GM23338 (cell line): ENCODE results near the gene KRT32. TPM values are rescaled to one million over a fixed set of nuclear protein-coding genes. Genes with fewer than 3 reads are reported as not detected.

Experiments
- ATAC-seq: fragments of 200-7000 bp; cut with Tn5 transposase; 3 replicates; pipeline ENCODE4 v1.9.1; 2020
- DNase-seq: peaks from one replicate; pipeline ENCODE4 v3.0.0-alpha.2; 2015; ENCODE audit warnings: low spot score
- H2AFZ ChIP-seq: fragments of 200-600 bp; sonication (generic); 2 replicates; pipeline ENCODE4 v1.8.0; 2016; ENCODE audit warnings: antibody characterized with exemption, mild to moderate bottlenecking, moderate library complexity
- H3F3A ChIP-seq: fragments of 200-600 bp; sonication (generic); replicated peaks from 2 replicates; pipeline ENCODE4 v1.8.0; 2017; ENCODE audit warnings: antibody characterized with exemption, mixed run types, low read depth
- H3K27ac ChIP-seq: fragments of 200-600 bp; sonication (generic); 2 replicates; pipeline ENCODE4 v1.6.1; 2016; ENCODE audit warnings: low read depth
- H3K27me3 ChIP-seq: fragments of 200-600 bp; sonication (generic); 2 replicates; pipeline ENCODE4 v1.8.0; 2016; ENCODE audit warnings: mild to moderate bottlenecking, mixed run types, moderate library complexity; ENCODE audit not compliant: insufficient read depth
- H3K36me3 ChIP-seq: fragments of 200-600 bp; sonication (generic); 2 replicates; pipeline ENCODE4 v1.8.0; 2016; ENCODE audit warnings: mild to moderate bottlenecking; ENCODE audit not compliant: insufficient read depth
- H3K4me1 ChIP-seq: fragments of 200-600 bp; sonication (generic); 2 replicates; pipeline ENCODE4 v1.8.0; 2016; ENCODE audit warnings: mild to moderate bottlenecking, moderate library complexity; ENCODE audit not compliant: insufficient read depth
- H3K4me2 ChIP-seq: fragments of 200-600 bp; sonication (generic); 2 replicates; pipeline ENCODE4 v1.7.1; 2017; ENCODE audit warnings: mixed run types
- H3K4me3 ChIP-seq: fragments of 200-600 bp; sonication (generic); 2 replicates; pipeline ENCODE4 v1.6.1; 2016; ENCODE audit warnings: mixed run types
- H3K79me2 ChIP-seq: fragments of 200-600 bp; sonication (generic); replicated peaks from 2 replicates; pipeline ENCODE4 v1.8.0; 2017; ENCODE audit warnings: mild to moderate bottlenecking; ENCODE audit not compliant: insufficient read depth
- H3K9me2 ChIP-seq: fragments of 200-600 bp; sonication (generic); 2 replicates; pipeline ENCODE4 v1.8.0; 2017; ENCODE audit not compliant: insufficient read depth
- H4K20me1 ChIP-seq: fragments of 200-600 bp; sonication (generic); replicated peaks from 2 replicates; pipeline ENCODE4 v1.8.0; 2017; ENCODE audit warnings: mild to moderate bottlenecking; ENCODE audit not compliant: insufficient read depth
- H3K27ac Mint-ChIP-seq: 2 replicates; pipeline ENCODE4 v1.8.0; 2020; ENCODE audit warnings: inconsistent platforms, mild to moderate bottlenecking, moderate library complexity, mixed read lengths
- H3K27me3 Mint-ChIP-seq: 3 replicates; pipeline ENCODE4 v1.8.0; 2022; ENCODE audit warnings: low read depth, mild to moderate bottlenecking, moderate library complexity, mixed read lengths, inconsistent platforms; ENCODE audit not compliant: insufficient read depth, poor library complexity
- H3K36me3 Mint-ChIP-seq: 3 replicates; pipeline ENCODE4 v1.8.0; 2021; ENCODE audit warnings: low read depth, mild to moderate bottlenecking, inconsistent platforms, moderate library complexity, mixed read lengths
- H3K4me1 Mint-ChIP-seq: 3 replicates; pipeline ENCODE4 v1.8.0; 2020; ENCODE audit warnings: mild to moderate bottlenecking, inconsistent platforms, mixed read lengths
- H3K4me3 Mint-ChIP-seq: 3 replicates; pipeline ENCODE4 v1.8.0; 2021; ENCODE audit warnings: moderate library complexity, mild to moderate bottlenecking, inconsistent platforms, mixed read lengths
- H3K9me3 Mint-ChIP-seq: 3 replicates; pipeline ENCODE4 v1.8.0; 2020; ENCODE audit warnings: moderate library complexity, mild to moderate bottlenecking, inconsistent platforms, mixed read lengths
- CREB1 ChIP-seq: fragments of 250-450 bp; sonication (Bioruptor Pico); IDR thresholded peaks from 2 replicates; pipeline ENCODE4 v1.5.0; 2020; ENCODE audit warnings: low read depth, mild to moderate bottlenecking, moderate library complexity
- EZH2 ChIP-seq: fragments of 200-600 bp; sonication (generic); IDR thresholded peaks from one replicate; pipeline ENCODE4 v1.8.0; 2017; ENCODE audit warnings: antibody characterized with exemption, mild to moderate bottlenecking, low read depth; ENCODE audit not compliant: unreplicated experiment
- EZH2phosphoT487 ChIP-seq: fragments of 200-600 bp; sonication (generic); IDR thresholded peaks from one replicate; pipeline ENCODE4 v1.8.1; 2018; ENCODE audit warnings: antibody characterized with exemption; ENCODE audit not compliant: unreplicated experiment
- JUNB ChIP-seq: IDR thresholded peaks from one replicate; pipeline ENCODE4 v1.6.1; 2016; ENCODE audit warnings: antibody characterized with exemption; ENCODE audit not compliant: unreplicated experiment
- NANOG ChIP-seq: IDR thresholded peaks from 2 replicates; pipeline ENCODE4 v1.6.1; 2016; ENCODE audit warnings: antibody characterized with exemption, borderline replicate concordance
- POLR2AphosphoS5 ChIP-seq: IDR thresholded peaks from 2 replicates; pipeline ENCODE4 v1.6.1; 2016; ENCODE audit warnings: antibody characterized with exemption, low read depth
- STAT1 ChIP-seq: IDR thresholded peaks from one replicate; pipeline ENCODE4 v1.6.1; 2016; ENCODE audit warnings: antibody characterized with exemption; ENCODE audit not compliant: unreplicated experiment
- ZNF114 ChIP-seq: fragments of 250-450 bp; sonication (Bioruptor Pico); IDR thresholded peaks from 2 replicates; pipeline ENCODE4 v1.5.0; 2020; ENCODE audit warnings: mild to moderate bottlenecking, moderate library complexity
- ZNF331 ChIP-seq: fragments of 250-450 bp; sonication (Bioruptor Pico); IDR thresholded peaks from 2 replicates; pipeline ENCODE4 v1.5.0; 2020; ENCODE audit warnings: low read depth, mild to moderate bottlenecking, moderate library complexity
- polyA plus RNA-seq: library from polyadenylated mRNA; unstranded; fragments of >200 nt; fragmentation: Nextera tagmentation; extraction: Ambion mirVana; gene quantifications from 2 replicates; pipeline ENCODE4 v1.2.1, GENCODE V29; 2016
- total RNA-seq: library from RNA; depleted of rRNA; stranded (reverse); fragments of >200 nt; shearing (Covaris generic); gene quantifications from 2 replicates; pipeline ENCODE4 v1.2.3, GENCODE V29; 2014
- TF ChIP-seq, protein P1 (sequence below): IDR thresholded peaks from one replicate; pipeline ENCODE4 v1.6.1; 2018; ENCODE audit warnings: antibody characterized with exemption; ENCODE audit not compliant: unreplicated experiment
- TF ChIP-seq, protein P2 (sequence below), 2 experiments: fragments of 200-600 bp in 1 of 2; sonication (generic) in 1 of 2; conservative IDR thresholded peaks; 2 replicates each; pipeline versions ENCODE4 v1.5.1 to v1.6.1; 2016 to 2017; ENCODE audit warnings: antibody characterized with exemption in 2 of 2, low read depth in 2 of 2, mild to moderate bottlenecking in 2 of 2, moderate library complexity in 1 of 2
- TF ChIP-seq, protein P3 (sequence below): IDR thresholded peaks from 2 replicates; pipeline ENCODE4 v1.6.1; 2016; ENCODE audit warnings: antibody characterized with exemption
- TF ChIP-seq, protein P4 (sequence below): fragments of 250-450 bp; sonication (Bioruptor Pico); IDR thresholded peaks from 2 replicates; pipeline ENCODE4 v1.5.0; 2020; ENCODE audit warnings: mild to moderate bottlenecking, moderate library complexity

The KRT32 gene
- total and polyA plus RNA-seq, 2 experiments from 2014 or later, result not detected

DNA sequence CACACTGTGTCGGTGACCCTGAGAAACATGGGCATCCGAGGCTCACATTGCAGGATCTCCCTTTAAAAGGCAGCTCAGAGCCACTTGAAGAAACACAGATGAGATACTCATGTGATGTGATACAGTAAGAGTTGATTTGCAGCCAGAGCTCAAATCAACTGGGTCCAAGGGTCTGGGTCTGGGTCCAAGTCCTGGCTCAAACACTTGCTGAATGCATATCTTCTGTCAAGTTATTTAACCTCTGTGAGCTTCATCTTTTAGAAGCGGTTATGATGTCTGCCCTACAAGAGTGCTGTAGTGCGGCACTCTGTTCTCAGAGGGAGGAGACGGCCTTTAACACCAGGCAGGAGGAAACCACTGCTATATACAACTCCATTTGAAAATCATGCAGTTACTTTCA, 32.8 kb downstream of the KRT32 start:
- Mint-ChIP-seq H3K9me3 (no peaks in the 10 kb centered on the region), H3K27me3 (peaks cover 3% of the 10 kb centered on the region), H3K36me3 (no peaks in the 10 kb centered on the region), H3K4me3 (no peak overlapping the region), H3K27ac (no peak overlapping the region), H3K4me1 (no peaks in the 10 kb centered on the region)
- Histone ChIP-seq H3K9me2 (no peaks in the 10 kb centered on the region), H4K20me1 (no peaks in the 10 kb centered on the region), H3K4me3 (no peak overlapping the region), H2AFZ (no peak overlapping the region), H3K27ac (no peak overlapping the region), H3K36me3 (no peaks in the 10 kb centered on the region; the same call in 1 of the 2 replicates), H3K4me2 (no peak overlapping the region), H3K27me3 (no peaks in the 10 kb centered on the region), H3K4me1 (no peaks in the 10 kb centered on the region), H3K79me2 (no peaks in the 10 kb centered on the region), H3F3A (no peaks in the 10 kb centered on the region)
- TF ChIP-seq ZNF114, result no peak
- TF ChIP-seq EZH2phosphoT487, result no peak
- TF ChIP-seq ZNF331 (CRISPR knock-in tag), result no peak
- TF ChIP-seq STAT1, result no peak
- TF ChIP-seq, protein P1, sequence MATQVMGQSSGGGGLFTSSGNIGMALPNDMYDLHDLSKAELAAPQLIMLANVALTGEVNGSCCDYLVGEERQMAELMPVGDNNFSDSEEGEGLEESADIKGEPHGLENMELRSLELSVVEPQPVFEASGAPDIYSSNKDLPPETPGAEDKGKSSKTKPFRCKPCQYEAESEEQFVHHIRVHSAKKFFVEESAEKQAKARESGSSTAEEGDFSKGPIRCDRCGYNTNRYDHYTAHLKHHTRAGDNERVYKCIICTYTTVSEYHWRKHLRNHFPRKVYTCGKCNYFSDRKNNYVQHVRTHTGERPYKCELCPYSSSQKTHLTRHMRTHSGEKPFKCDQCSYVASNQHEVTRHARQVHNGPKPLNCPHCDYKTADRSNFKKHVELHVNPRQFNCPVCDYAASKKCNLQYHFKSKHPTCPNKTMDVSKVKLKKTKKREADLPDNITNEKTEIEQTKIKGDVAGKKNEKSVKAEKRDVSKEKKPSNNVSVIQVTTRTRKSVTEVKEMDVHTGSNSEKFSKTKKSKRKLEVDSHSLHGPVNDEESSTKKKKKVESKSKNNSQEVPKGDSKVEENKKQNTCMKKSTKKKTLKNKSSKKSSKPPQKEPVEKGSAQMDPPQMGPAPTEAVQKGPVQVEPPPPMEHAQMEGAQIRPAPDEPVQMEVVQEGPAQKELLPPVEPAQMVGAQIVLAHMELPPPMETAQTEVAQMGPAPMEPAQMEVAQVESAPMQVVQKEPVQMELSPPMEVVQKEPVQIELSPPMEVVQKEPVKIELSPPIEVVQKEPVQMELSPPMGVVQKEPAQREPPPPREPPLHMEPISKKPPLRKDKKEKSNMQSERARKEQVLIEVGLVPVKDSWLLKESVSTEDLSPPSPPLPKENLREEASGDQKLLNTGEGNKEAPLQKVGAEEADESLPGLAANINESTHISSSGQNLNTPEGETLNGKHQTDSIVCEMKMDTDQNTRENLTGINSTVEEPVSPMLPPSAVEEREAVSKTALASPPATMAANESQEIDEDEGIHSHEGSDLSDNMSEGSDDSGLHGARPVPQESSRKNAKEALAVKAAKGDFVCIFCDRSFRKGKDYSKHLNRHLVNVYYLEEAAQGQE, result no peak
- TF ChIP-seq, protein P2, sequence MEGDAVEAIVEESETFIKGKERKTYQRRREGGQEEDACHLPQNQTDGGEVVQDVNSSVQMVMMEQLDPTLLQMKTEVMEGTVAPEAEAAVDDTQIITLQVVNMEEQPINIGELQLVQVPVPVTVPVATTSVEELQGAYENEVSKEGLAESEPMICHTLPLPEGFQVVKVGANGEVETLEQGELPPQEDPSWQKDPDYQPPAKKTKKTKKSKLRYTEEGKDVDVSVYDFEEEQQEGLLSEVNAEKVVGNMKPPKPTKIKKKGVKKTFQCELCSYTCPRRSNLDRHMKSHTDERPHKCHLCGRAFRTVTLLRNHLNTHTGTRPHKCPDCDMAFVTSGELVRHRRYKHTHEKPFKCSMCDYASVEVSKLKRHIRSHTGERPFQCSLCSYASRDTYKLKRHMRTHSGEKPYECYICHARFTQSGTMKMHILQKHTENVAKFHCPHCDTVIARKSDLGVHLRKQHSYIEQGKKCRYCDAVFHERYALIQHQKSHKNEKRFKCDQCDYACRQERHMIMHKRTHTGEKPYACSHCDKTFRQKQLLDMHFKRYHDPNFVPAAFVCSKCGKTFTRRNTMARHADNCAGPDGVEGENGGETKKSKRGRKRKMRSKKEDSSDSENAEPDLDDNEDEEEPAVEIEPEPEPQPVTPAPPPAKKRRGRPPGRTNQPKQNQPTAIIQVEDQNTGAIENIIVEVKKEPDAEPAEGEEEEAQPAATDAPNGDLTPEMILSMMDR (conservative IDR thresholded peaks at IDR 0.05; ENCODE audit: low read depth in 2 of 2), result no peak
- TF ChIP-seq JUNB, result no peak
- TF ChIP-seq NANOG, result no peak
- TF ChIP-seq POLR2AphosphoS5, result no peak
- TF ChIP-seq, protein P3, sequence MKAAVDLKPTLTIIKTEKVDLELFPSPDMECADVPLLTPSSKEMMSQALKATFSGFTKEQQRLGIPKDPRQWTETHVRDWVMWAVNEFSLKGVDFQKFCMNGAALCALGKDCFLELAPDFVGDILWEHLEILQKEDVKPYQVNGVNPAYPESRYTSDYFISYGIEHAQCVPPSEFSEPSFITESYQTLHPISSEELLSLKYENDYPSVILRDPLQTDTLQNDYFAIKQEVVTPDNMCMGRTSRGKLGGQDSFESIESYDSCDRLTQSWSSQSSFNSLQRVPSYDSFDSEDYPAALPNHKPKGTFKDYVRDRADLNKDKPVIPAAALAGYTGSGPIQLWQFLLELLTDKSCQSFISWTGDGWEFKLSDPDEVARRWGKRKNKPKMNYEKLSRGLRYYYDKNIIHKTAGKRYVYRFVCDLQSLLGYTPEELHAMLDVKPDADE, result no peak
- TF ChIP-seq, protein P4, sequence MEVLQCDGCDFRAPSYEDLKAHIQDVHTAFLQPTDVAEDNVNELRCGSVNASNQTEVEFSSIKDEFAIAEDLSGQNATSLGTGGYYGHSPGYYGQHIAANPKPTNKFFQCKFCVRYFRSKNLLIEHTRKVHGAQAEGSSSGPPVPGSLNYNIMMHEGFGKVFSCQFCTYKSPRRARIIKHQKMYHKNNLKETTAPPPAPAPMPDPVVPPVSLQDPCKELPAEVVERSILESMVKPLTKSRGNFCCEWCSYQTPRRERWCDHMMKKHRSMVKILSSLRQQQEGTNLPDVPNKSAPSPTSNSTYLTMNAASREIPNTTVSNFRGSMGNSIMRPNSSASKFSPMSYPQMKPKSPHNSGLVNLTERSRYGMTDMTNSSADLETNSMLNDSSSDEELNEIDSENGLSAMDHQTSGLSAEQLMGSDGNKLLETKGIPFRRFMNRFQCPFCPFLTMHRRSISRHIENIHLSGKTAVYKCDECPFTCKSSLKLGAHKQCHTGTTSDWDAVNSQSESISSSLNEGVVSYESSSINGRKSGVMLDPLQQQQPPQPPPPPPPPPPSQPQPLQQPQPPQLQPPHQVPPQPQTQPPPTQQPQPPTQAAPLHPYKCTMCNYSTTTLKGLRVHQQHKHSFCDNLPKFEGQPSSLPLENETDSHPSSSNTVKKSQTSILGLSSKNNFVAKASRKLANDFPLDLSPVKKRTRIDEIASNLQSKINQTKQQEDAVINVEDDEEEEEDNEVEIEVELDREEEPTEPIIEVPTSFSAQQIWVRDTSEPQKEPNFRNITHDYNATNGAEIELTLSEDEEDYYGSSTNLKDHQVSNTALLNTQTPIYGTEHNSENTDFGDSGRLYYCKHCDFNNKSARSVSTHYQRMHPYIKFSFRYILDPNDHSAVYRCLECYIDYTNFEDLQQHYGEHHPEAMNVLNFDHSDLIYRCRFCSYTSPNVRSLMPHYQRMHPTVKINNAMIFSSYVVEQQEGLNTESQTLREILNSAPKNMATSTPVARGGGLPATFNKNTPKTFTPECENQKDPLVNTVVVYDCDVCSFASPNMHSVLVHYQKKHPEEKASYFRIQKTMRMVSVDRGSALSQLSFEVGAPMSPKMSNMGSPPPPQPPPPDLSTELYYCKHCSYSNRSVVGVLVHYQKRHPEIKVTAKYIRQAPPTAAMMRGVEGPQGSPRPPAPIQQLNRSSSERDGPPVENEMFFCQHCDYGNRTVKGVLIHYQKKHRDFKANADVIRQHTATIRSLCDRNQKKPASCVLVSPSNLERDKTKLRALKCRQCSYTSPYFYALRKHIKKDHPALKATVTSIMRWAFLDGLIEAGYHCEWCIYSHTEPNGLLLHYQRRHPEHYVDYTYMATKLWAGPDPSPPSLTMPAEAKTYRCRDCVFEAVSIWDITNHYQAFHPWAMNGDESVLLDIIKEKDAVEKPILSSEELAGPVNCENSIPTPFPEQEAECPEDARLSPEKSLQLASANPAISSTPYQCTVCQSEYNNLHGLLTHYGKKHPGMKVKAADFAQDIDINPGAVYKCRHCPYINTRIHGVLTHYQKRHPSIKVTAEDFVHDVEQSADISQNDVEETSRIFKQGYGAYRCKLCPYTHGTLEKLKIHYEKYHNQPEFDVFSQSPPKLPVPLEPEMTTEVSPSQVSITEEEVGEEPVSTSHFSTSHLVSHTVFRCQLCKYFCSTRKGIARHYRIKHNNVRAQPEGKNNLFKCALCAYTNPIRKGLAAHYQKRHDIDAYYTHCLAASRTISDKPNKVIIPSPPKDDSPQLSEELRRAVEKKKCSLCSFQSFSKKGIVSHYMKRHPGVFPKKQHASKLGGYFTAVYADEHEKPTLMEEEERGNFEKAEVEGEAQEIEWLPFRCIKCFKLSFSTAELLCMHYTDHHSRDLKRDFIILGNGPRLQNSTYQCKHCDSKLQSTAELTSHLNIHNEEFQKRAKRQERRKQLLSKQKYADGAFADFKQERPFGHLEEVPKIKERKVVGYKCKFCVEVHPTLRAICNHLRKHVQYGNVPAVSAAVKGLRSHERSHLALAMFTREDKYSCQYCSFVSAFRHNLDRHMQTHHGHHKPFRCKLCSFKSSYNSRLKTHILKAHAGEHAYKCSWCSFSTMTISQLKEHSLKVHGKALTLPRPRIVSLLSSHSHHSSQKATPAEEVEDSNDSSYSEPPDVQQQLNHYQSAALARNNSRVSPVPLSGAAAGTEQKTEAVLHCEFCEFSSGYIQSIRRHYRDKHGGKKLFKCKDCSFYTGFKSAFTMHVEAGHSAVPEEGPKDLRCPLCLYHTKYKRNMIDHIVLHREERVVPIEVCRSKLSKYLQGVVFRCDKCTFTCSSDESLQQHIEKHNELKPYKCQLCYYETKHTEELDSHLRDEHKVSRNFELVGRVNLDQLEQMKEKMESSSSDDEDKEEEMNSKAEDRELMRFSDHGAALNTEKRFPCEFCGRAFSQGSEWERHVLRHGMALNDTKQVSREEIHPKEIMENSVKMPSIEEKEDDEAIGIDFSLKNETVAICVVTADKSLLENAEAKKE (CRISPR knock-in tag), result no peak
- TF ChIP-seq EZH2, result no peak
- TF ChIP-seq CREB1 (CRISPR knock-in tag), result no peak
- ATAC-seq (no peak), DNase-seq (no peak)
